ENCODE results near the gene OCIAD2.

DNA sequence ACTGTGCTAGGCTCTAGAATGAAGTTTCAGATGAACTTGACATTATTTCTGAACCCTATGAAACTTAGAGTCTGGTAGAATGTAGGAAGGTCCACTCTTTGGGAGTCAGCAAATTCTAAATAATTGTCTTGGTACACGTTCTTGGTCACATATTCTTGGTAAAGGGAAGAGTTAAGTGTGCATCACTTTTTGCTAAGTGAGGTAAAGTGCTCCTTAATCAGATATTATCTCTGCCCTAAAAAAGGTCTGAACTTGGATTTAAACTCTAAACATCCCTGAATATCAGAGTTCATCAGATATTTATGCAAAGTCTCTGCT is 7.2 kb downstream of the OCIAD2 start:
- TF ChIP-seq, protein P1, sequence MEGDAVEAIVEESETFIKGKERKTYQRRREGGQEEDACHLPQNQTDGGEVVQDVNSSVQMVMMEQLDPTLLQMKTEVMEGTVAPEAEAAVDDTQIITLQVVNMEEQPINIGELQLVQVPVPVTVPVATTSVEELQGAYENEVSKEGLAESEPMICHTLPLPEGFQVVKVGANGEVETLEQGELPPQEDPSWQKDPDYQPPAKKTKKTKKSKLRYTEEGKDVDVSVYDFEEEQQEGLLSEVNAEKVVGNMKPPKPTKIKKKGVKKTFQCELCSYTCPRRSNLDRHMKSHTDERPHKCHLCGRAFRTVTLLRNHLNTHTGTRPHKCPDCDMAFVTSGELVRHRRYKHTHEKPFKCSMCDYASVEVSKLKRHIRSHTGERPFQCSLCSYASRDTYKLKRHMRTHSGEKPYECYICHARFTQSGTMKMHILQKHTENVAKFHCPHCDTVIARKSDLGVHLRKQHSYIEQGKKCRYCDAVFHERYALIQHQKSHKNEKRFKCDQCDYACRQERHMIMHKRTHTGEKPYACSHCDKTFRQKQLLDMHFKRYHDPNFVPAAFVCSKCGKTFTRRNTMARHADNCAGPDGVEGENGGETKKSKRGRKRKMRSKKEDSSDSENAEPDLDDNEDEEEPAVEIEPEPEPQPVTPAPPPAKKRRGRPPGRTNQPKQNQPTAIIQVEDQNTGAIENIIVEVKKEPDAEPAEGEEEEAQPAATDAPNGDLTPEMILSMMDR (conservative IDR thresholded peaks at IDR 0.05 in 1 of 2, IDR thresholded peaks at IDR 0.05 in 1 of 2; ENCODE audit: low read depth in 1 of 2, low read length in 2 of 2), result no peak
- no peak for TF ChIP-seq EZH2 (IDR thresholded peaks at IDR 0.05; ENCODE audit: low read length, missing control alignments)

Data from fibroblast of lung (primary cell).